GM12891 (cell line): ENCODE results near the gene COL1A2.

Experiments used
- POLR2A ChIP-seq: IDR thresholded peaks from 2 replicates; pipeline ENCODE4 v1.6.1; 2011; ENCODE audit warnings: low read depth, low read length, control low read depth
- POLR2AphosphoS5 ChIP-seq: IDR thresholded peaks from 2 replicates; pipeline ENCODE4 v1.6.1; 2011; ENCODE audit warnings: low read depth, low read length, control low read depth
- POU2F2 ChIP-seq: IDR thresholded peaks from 2 replicates; pipeline ENCODE4 v1.6.1; 2011; ENCODE audit warnings: low read depth, mild to moderate bottlenecking, control low read depth, low read length, moderate library complexity
- SPI1 ChIP-seq: IDR thresholded peaks from 2 replicates; pipeline ENCODE4 v1.6.1; 2011; ENCODE audit warnings: low read depth, low read length, control low read depth
- TAF1 ChIP-seq: IDR thresholded peaks from 2 replicates; pipeline ENCODE4 v1.6.1; 2011; ENCODE audit warnings: low read depth, low read length, control low read depth

GRCh38 chr7:94409200-94409948, 14.7 kb downstream of the COL1A2 start:
- no peak for TF ChIP-seq POLR2AphosphoS5
- no peak for TF ChIP-seq POLR2A
- TF ChIP-seq SPI1: no peak
- no peak for TF ChIP-seq TAF1
- TF ChIP-seq POU2F2: no peak
